Activated CD8-positive, alpha-beta memory T cell treated with anti-CD3 and anti-CD28 coated beads, Interleukin-2, amount 50 U/mL, for 4 hours (primary cell): ENCODE data around the gene FAM135A.
A peak's percentile ranks its signal among the peaks of the same experiment; 100 is the strongest.
"Not testable (repeated sequence)": the region's sequence is repeated elsewhere in the genome, so short reads cannot be mapped to it uniquely, and the experiment has no call there.

Experiments
- DNase-seq: peaks from one replicate; pipeline ENCODE4 v3.0.0-alpha.2; 2020

The FAM135A gene

GRCh38 chr6:70396796-70397729 lies 16.2 kb upstream of the FAM135A start:
- DNase-seq, result no peak

DNA sequence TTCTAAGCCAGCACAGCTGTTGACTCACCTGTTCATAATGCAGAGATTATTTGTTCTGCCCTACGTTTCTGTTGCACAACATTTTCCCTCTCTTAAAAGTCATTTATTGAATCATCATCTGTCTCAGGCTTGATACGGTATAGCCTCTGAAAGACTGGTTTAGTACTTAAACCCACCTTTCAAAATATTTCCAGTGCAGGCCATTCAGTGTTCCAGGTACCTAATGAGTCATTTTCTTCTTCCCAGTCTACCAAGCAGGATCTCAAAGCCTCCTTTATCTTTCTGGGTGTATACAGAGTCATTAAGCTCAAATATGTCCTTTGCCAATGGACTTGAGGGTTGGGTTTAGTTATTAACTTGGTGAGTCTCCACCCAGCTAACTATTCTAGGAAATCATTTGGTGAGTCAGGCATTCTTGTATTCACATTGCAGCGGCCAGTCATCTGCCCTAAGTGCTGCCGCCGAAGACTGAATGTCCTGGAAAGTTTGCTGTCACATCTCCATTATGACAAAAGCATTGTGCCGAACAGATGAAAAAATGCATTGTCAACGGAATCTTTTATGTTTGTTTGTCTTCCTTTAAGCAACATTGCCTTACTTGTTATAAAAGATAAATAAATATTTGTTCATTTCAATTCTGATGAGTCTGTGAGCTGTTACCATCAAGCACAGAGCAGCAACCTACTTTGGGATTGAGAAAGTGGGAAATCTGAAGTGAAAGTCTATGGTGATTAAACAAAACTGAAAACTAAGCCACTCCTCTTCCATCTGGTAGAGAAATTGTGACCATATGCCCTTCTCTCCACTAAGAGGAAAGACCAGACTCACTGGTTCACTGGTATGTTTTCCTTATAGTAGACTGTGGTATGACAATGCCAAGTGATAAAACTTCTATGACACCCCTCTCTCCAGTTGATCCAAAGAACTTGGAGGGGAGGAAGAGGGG lies 14.3 kb upstream of the FAM135A start:
- no peak for DNase-seq

DNA sequence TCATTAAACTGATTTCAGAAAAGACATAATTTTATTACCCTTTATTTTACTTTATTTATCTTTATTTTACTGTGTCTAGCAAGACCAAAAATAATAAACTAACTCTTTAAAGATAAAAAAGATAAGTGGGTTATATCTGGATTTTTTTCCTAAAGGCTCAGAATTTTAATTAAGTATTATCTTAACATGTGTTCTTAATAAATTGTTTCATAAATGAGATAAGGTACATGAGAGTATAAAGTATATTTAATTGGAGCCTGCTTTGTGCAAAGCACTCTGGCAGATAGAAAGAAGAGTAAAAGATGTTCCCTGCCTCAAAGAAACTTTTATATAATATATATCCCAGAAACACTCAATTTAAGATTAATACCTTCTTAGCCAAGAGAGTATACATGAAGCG lies 8.7 kb upstream of the FAM135A start:
- DNase-seq, result no peak

DNA sequence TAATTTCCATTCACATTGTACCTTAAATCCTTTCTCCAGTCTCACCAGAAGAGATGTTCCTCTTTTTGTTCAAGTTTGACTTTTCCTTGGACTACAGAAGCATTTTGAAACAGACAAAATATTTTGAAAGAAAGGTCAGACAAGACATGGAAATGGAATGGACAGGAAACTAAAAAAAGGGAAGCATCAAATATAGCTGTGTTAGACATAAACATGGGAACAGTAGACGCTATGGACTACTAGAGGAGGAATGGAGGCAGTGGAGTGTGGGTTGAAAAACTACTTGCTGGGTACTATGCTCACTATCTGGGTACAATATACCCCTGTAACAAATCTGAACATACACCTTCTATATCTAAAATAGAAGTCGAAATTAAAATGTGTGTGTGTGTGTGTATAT lies 4.1 kb upstream of the FAM135A start:
- DNase-seq, result no peak

DNA sequence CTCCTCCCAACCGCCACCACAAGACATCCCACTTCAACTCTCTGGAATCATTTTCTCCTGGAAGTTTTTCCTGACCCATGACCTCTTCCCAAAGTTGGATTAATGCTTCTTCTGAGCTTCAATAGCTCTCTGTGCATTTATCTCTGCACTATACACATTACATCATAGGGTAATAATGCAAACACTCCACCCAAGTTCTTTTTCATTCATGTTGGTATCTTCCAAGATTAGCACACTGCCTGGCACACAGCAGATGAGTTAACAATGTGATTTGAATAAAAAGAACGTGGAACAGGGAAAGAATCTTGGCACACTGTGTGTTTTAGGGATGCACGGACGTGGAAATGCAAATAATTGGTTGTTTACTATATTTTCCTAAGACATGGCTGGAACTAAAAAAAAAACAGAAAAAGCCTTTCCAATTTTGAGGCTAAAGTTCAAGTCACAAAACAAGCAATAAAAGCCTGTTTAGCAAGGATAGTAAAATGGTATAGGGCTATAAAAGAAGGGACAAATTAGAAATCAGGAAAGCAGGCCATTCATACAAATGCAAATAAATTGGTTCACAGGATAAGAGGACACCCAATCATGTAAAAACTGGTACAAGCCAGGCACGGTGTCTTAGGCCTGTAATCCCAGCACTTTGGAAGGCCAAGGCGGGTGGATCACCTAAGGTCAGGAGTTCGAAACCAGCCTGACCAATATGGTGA lies 1.6 kb upstream of the FAM135A start:
- DNase-seq, result no peak

GRCh38 chr6:70412252-70413113 lies 825 bp upstream of the FAM135A start:
- no peak for DNase-seq

DNA sequence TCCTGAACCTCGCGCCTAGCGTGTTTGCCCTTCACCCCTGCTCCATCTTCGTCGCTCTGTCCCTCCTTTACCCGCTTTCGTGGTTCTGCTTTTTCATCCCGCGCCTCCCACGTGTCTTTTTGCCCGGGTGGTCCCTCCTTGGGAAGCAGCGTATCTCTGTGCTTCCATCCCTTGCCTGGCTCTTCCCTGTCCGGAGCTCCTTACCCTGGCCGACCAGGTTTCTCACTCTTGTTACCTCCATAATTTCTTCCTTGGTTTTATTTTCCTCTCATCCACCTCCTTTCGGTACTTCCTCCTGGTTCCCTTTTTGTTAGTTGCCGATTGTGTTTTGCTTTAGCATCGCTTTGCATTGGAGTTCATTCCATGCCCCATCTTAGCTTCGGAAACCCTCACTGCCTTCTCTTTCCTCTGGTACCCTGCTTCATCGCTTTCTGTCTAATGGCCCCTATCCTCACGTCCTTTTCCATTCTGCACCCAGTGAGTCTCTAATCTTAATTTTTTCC lies 735 bp downstream of the FAM135A start:
- DNase-seq, result peak; percentile 24

- DNase-seq, result no peak
Observed at GRCh38 chr6:70414813-70415212, 1.5 kb downstream of the FAM135A start.

GRCh38 chr6:70415247-70415646 lies 1.9 kb downstream of the FAM135A start:
- no peak for DNase-seq

DNA sequence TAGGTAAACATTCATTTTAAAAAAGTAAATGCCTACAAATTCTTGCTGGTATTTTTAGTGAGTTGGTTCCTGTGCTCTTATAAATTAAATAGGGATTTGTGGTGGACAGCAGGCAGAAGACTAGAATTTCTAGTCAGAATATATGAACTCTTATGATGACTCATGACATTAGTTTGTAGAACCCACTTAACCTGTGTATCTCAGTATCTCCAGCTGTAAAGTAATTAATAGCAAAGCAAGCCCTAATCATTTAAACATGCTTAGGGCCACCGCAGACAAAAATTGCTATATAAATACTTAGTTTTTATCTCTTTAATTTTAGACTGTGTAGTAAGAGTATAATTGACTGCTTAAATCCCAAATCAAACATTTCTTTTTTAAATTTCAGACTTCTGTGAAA lies 2.4 kb downstream of the FAM135A start:
- no peak for DNase-seq

- DNase-seq, result no peak
Observed at GRCh38 chr6:70421509-70421908, 8.2 kb downstream of the FAM135A start.

GRCh38 chr6:70423189-70424134 lies 10.2 kb downstream of the FAM135A start:
- DNase-seq, result no peak

- DNase-seq, result no peak
Observed at GRCh38 chr6:70424291-70424690, 11.0 kb downstream of the FAM135A start.

GRCh38 chr6:70436320-70436719 lies 23.0 kb downstream of the FAM135A start:
- no peak for DNase-seq

DNA sequence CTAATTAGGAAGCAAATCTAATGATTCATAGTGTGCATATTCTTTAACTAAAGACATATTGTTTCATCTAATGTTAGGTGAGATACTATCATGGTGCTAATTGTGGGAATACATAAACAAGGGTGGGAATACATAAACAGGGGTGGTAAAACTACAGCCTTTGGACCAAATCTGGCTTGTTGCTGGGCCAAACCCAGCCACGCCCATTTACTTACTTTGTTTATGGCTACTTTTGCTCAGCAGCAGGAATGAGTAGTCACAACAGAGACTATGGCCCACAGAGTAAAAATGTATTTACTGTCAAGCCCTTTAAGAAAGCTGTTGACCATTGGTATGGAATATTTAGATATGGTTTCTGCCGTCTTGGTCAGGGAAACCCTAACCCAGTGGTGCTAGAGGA lies 31.7 kb downstream of the FAM135A start:
- no peak for DNase-seq

- not testable (repeated sequence) for DNase-seq
Observed at GRCh38 chr6:70447343-70448070, 34.2 kb downstream of the FAM135A start.

GRCh38 chr6:70453899-70454298 lies 40.6 kb downstream of the FAM135A start:
- DNase-seq, result not testable (repeated sequence)

DNA sequence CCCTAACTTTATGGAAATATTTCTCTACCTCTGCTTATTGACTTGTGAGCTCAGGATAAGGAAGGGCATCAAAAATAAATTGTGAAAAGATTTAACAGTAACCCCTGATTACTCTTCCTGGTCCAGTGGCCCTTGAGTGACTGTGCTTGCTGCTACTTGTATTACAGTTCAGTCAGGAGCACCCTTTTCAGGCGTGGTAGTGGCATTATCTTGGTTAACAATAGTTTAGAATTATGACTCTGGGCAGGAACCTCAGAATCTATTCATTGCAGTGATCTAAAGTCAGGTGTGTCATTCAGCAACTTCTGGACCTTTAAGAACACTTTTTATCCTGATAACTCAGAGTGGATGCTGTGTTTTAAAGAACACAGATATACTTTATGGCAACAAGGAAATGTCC lies 43.4 kb downstream of the FAM135A start:
- no peak for DNase-seq

GRCh38 chr6:70459235-70459634 lies 45.9 kb downstream of the FAM135A start:
- no peak for DNase-seq

GRCh38 chr6:70459699-70460098 lies 46.4 kb downstream of the FAM135A start:
- DNase-seq, result not testable (repeated sequence)
